ENCODE data around the gene RAMP1.

DNA sequence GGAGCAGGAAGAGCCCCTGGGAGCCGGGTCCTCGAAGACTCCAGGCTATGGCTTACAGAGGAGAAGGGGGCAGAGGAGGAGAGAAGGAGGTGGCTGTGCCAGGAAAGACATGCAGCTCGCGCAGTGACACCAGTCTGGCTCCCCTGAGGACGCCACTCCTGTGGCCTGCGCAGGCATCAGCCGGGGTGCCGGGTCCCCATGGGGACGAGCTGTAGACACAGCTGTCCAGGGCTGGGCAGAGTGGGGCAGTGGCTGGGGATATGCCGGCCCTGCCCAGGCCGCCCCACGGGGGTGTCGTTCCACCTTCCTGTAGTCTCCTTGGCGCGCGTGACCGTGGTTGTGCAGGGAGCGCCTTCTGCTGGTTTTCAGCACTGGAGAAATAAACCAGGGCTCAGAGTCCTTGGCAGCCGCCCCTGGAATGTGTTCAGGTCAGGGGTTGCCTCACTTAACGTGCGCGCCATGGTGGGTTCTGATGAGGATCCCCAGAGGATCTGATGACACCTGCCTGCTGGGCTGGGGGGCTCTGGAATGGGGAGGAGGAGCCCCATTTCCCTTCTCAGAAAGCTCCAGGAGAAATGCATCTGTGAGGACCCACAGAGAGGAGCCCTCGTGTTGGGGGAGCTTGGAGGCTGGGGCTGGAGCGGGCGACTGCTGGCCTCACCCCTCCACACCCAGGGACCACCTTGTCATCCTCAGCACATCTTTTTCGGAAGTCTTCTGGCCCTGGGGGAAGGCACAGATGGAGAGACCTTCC lies 26.7 kb downstream of the RAMP1 start:
- TF ChIP-seq, protein P1, sequence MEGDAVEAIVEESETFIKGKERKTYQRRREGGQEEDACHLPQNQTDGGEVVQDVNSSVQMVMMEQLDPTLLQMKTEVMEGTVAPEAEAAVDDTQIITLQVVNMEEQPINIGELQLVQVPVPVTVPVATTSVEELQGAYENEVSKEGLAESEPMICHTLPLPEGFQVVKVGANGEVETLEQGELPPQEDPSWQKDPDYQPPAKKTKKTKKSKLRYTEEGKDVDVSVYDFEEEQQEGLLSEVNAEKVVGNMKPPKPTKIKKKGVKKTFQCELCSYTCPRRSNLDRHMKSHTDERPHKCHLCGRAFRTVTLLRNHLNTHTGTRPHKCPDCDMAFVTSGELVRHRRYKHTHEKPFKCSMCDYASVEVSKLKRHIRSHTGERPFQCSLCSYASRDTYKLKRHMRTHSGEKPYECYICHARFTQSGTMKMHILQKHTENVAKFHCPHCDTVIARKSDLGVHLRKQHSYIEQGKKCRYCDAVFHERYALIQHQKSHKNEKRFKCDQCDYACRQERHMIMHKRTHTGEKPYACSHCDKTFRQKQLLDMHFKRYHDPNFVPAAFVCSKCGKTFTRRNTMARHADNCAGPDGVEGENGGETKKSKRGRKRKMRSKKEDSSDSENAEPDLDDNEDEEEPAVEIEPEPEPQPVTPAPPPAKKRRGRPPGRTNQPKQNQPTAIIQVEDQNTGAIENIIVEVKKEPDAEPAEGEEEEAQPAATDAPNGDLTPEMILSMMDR (conservative IDR thresholded peaks at IDR 0.05; ENCODE audit: low read depth, low read length), result no peak
- no peak for TF ChIP-seq RFX5 (IDR thresholded peaks at IDR 0.05; ENCODE audit: low read depth, low read length)
- TF ChIP-seq CHD1 (IDR thresholded peaks at IDR 0.05; ENCODE audit: low read depth, low read length), result no peak
- TF ChIP-seq RAD21 (IDR thresholded peaks at IDR 0.05; ENCODE audit: low read length), result no peak
- no peak for TF ChIP-seq SMC3 (IDR thresholded peaks at IDR 0.05; ENCODE audit: low read depth, low read length)
- TF ChIP-seq POLR2A (IDR thresholded peaks at IDR 0.05; ENCODE audit: low read depth, low read length), result no peak
- TF ChIP-seq CEBPB (IDR thresholded peaks at IDR 0.05; ENCODE audit: low read depth, low read length), result no peak
- TF ChIP-seq RCOR1 (IDR thresholded peaks at IDR 0.05; ENCODE audit: insufficient replicate concordance, low read length), result no peak
- TF ChIP-seq, protein P2, sequence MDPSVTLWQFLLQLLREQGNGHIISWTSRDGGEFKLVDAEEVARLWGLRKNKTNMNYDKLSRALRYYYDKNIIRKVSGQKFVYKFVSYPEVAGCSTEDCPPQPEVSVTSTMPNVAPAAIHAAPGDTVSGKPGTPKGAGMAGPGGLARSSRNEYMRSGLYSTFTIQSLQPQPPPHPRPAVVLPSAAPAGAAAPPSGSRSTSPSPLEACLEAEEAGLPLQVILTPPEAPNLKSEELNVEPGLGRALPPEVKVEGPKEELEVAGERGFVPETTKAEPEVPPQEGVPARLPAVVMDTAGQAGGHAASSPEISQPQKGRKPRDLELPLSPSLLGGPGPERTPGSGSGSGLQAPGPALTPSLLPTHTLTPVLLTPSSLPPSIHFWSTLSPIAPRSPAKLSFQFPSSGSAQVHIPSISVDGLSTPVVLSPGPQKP (IDR thresholded peaks at IDR 0.05; ENCODE audit: borderline replicate concordance, low read depth, low read length), result no peak
- TF ChIP-seq MAZ (IDR thresholded peaks at IDR 0.05; ENCODE audit: borderline replicate concordance, low read depth, low read length), result no peak
